ENCODE results near the gene CRX.
"Not testable (repeated sequence)": the region's sequence is repeated elsewhere in the genome, so short reads cannot be mapped to it uniquely, and the experiment has no call there.

CRX gene

GRCh38 chr19:47804451-47804850 lies 17.3 kb upstream of the CRX start, which contains the start of gene TPRX1:
Gene TPRX1, minus strand, starts transcription at chr19:47804551. Its CDS starts 12 bp downstream, at chr19:47804539.
- not testable (repeated sequence) for DNase-seq

GRCh38 chr19:47805313-47805712 lies 16.4 kb upstream of the CRX start:
- no peak for DNase-seq

GRCh38 chr19:47806435-47806834 lies 15.3 kb upstream of the CRX start:
- DNase-seq = no peak

GRCh38 chr19:47813304-47813994 lies 8.3 kb upstream of the CRX start:
- peak in 1 of 2 experiments; percentile 36 for DNase-seq

- no peak for DNase-seq
These were observed 7.8 kb upstream of the CRX start for GRCh38 chr19:47813995-47814328.

GRCh38 chr19:47816270-47816669 lies 5.5 kb upstream of the CRX start:
- DNase-seq = not testable (repeated sequence)

GRCh38 chr19:47818221-47818620 lies 3.5 kb upstream of the CRX start:
- not testable (repeated sequence) for DNase-seq

- no peak for DNase-seq
These were observed 1.9 kb upstream of the CRX start for GRCh38 chr19:47819858-47820257.

GRCh38 chr19:47820410-47820809 lies 1.3 kb upstream of the CRX start:
- no peak for DNase-seq

- DNase-seq = no peak
These were observed 2.7 kb downstream of the CRX start for GRCh38 chr19:47824396-47824795.

- DNase-seq = no peak
These were observed 5.1 kb downstream of the CRX start for GRCh38 chr19:47826800-47827199.

- no peak for DNase-seq
These were observed 11.0 kb downstream of the CRX start for GRCh38 chr19:47832723-47833122.

- DNase-seq = no peak
These were observed 14.3 kb downstream of the CRX start for GRCh38 chr19:47836038-47836437.

GRCh38 chr19:47839411-47839810 lies 17.7 kb downstream of the CRX start:
- DNase-seq = no peak

GRCh38 chr19:47839913-47840312 lies 18.2 kb downstream of the CRX start:
- DNase-seq = no peak

- DNase-seq = no peak
These were observed 21.2 kb downstream of the CRX start for GRCh38 chr19:47842941-47843340.

- no peak for DNase-seq
These were observed 26.7 kb downstream of the CRX start for GRCh38 chr19:47848425-47848822.

- DNase-seq = no peak
These were observed 27.2 kb downstream of the CRX start for GRCh38 chr19:47848823-47849473.

GRCh38 chr19:47853003-47853402 lies 31.3 kb downstream of the CRX start:
- DNase-seq = no peak

- DNase-seq = no peak
These were observed 32.7 kb downstream of the CRX start for GRCh38 chr19:47854459-47854858.

GRCh38 chr19:47858231-47858630 lies 36.5 kb downstream of the CRX start:
- not testable (repeated sequence) for DNase-seq

- DNase-seq = not testable (repeated sequence)
These were observed 37.0 kb downstream of the CRX start, which contains the start of gene TPRX2 for GRCh38 chr19:47858646-47859285. Gene TPRX2, plus strand, starts transcription at chr19:47859235. Its CDS starts 12 bp downstream, at chr19:47859247.

GRCh38 chr19:47859838-47860237 lies 38.1 kb downstream of the CRX start:
- DNase-seq = not testable (repeated sequence)

All from NCI-H2081 (cell line).